Amniotic epithelial cell (primary cell): ENCODE data around the gene SLCO1B1.
A peak's percentile ranks its signal among the peaks of the same experiment; 100 is the strongest.

Experiments used
- DNase-seq: peaks from one replicate; pipeline ENCODE4 v3.0.0-alpha.2; 2010; ENCODE audit warnings: low read depth

Gene SLCO1B1

DNA sequence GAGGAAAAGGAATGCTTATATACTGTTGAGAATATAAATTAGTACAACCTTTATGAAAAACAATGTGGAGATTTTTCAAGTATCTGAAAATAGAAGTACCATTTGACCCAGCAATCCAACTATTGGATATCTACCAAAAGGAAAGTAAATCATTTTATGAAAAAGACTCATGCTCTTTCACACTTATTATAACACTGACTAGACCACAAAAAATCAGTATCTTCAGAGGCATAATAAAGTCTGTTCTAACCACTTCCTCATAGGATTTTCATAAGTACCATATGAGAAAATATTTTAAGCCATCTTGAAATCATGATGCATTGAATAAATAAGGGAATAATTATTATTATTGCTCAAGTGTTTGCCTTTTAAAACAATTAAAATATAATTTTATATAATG is 90.8 kb downstream of the SLCO1B1 start:
- DNase-seq: no peak

DNA sequence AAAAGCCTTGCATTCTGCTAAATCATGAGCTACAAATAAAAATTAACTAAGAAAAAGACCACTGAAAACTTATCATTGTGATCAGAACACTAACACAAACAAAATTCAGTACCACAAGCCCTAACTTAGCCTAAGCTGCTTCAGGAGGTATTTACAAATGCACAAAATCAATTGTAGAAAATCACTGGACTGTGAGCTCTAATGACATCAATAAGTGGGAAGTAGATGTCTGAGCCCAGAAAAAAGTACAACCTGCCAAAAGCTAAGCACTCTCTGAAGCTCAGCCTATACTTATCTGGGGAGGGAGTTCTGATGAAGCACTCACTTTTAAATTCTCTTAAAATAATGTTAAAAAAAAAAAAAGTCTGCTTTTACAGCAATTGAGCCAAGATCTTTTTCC is 92.9 kb downstream of the SLCO1B1 start:
- no peak for DNase-seq

DNA sequence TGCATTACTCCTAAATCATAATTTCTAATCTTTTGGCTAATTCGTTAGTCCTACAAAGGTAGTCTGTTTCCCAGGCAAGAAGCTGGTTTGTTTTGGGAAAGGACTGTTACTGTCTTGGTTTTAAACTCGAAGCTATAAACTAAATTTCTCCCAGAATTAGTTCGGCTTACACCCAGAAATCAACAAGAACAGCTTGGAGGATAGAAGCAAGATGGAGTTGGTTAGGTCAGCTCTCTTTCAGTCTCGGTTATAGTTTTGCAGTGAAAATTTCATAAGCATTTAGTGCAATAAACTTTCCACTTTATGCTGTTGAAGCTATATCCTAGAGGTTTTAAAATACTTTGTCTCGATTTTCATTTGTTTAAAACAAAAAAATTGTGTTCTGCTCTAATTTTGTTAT is 103.4 kb downstream of the SLCO1B1 start:
- no peak for DNase-seq

DNA sequence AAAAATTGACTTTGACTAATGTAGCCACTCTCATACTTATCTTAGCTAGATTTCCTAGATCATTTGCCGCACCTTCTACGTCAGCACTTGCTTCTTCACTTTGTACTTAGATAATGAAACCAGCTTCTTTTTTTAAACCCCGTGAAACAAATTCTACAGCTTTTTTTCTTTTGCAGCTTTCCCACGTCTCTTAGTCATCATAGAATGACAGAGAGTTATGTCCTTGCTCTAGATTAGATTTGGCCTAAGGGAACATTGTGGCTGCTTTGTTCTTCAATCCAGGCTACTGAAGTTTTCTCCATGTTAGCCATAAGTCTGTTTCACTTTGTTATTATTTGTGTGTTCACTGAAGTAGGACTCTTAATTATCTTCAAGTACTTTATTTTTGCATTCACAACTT is 108.9 kb downstream of the SLCO1B1 start:
- peak; percentile 7 for DNase-seq

DNA sequence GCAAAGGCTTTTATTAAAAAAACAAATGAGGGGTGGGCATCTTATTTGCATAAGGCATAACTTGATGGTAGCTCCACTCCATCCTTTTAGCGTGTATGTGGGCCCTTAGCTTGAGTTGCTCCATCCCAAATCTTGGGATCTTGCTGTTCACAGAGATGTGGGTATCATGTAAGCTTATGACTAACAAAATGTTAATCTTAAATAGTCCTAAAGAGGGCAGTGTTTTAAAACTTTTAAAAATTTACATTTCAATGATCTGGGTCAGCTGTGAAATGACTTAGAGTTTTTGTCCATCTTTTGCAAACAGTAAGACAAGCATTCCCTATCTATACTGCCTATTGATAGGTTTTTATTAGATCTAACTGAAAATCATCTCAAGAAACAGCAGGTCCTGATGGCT is 117.7 kb downstream of the SLCO1B1 start:
- DNase-seq: peak; percentile 1

DNA sequence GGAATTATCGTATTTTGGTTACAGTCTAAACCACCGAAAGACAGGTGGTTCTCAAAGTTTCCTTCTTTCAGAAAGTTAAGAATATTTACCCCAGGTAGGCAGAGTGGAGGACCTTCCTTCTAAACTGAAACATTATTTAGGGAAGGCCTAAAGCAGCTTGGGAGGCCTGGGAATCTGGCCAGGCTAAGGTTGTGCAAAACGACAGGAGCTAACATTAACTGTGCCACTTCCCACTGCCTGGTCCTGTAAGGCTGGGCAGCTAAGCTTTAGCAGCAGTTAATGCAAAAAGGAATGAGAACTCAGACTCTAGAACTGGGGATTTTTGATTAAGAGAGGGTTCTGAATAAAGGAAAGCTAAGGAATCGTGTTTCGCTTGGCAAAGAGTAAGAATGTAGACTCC is 121.1 kb downstream of the SLCO1B1 start:
- DNase-seq: no peak

DNA sequence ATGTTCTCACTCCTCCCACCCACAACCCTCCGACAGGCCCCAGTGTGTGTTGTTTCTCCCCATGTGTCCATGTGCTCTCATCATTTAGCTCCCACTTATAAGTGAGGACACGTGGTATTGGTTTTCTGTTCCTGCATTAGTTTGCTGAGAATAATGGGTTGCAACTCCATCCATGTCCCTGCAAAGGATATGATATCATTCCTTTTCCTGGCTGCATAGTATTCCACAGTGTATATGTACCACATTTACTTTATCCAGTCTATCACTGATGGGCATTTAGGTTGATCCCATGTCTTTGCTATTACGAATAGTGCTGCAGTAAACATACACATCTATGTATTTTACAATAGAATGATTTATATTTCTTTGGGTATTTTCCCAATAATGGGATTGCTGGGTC is 126.2 kb downstream of the SLCO1B1 start:
- no peak for DNase-seq

DNA sequence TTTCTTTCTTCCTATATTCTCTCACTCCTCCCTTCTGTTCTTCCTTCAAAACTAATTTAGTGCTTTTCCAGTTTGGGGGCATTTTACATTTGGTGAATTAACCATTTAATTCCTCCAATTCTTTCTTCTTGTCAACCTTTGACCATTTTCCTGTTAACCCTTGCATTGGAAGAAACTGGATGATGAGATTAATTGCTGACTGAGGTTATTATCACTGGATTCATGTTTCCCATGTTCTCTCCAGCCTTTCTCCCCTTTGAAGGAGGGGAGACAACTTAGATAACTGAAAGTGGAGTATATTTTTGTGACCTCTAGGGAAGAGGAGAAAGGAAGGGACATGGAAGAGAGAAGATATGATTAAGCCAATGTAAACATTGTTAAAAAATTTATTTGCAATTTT is 133.2 kb downstream of the SLCO1B1 start:
- DNase-seq: no peak

DNA sequence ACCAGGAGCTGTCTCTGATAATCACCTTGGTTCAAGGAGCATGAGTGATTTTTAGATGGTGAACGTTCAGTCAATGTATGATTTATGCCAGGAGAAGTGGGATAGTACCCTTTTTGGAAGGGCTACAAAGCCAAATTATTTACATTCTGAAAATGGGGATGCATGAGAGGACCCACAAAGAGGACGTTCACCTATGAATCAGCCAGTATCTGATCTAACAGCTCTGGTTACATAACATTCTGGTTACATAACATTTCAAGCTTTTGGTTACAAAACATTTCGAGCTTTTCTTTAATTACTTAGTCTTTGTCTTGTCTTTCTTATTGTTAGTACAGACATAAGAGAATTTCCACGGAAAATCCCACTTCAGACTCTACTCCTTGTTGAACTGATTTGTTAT is 134.9 kb downstream of the SLCO1B1 start:
- no peak for DNase-seq

DNA sequence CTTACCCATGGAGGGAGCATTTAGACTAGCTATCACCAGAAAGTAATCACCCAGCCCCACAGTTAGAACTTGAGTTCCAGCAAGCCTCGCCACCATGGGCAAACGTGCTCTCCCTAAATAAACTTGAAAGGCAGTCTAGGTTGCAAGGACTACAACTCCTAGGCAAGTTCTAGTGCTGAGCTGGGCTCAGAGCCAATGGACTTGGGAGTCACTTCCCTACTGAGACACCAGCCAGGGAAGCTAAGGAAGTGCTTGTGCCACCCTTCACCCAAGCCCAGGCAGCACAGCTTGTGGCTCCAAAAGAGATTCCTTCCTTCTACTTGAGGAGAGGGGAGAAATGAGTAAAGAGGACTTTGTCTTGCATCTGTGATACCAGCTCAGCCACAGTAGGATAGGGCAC is 145.8 kb downstream of the SLCO1B1 start:
- no peak for DNase-seq
